ENCODE results near the gene PHKB.

GRCh38 chr16:47622451-47623176 lies 161.5 kb downstream of the PHKB start:
- TF ChIP-seq CTCF (IDR thresholded peaks at IDR 0.05; ENCODE audit: low read length) (no peak), EZH2 (optimal IDR thresholded peaks at IDR 0.05; ENCODE audit: low read depth, low read length) (no peak)

All from MM.1S (cell line).